Activated CD4-positive, alpha-beta T cell treated with anti-CD3 and anti-CD28 coated beads, Interleukin-2, amount 50 U/mL, for 16 hours (primary cell): Measurements from ENCODE around the gene PDE1A.

ENCODE experiments used
- DNase-seq: peaks from one replicate; pipeline ENCODE4 v3.0.0-alpha.2; 2020

The PDE1A gene

GRCh38 chr2:182115258-182115657 is 311.6 kb downstream of the PDE1A start:
- DNase-seq, result no peak

GRCh38 chr2:182113334-182113733 is 313.5 kb downstream of the PDE1A start:
- no peak for DNase-seq

- no peak for DNase-seq
Observed at GRCh38 chr2:182110347-182110746, 316.5 kb downstream of the PDE1A start.

GRCh38 chr2:182103526-182103925 is 323.3 kb downstream of the PDE1A start:
- no peak for DNase-seq

GRCh38 chr2:182101263-182101662 is 325.6 kb downstream of the PDE1A start:
- DNase-seq, result no peak

GRCh38 chr2:182098648-182099047 is 328.2 kb downstream of the PDE1A start:
- DNase-seq, result no peak

GRCh38 chr2:182097571-182098164 is 329.2 kb downstream of the PDE1A start:
- no peak for DNase-seq

GRCh38 chr2:182090486-182090885 is 336.4 kb downstream of the PDE1A start:
- no peak for DNase-seq
